ENCODE data around the gene VPS13C.

The VPS13C gene

DNA sequence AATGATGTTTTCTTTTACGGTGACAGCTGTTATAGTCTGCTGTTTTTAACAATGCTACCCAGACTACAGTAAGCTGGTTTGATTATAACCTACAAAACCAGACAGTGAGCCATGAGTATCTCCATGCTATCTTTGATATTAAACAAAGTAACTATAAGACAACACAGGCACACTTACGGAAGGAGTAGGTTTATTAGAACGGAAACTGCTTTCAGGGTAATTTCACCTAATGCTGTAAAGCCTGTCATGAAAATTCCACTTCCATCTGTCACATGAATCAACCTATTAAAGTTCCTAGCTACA, 33.0 kb downstream of the VPS13C start:
- Histone ChIP-seq H3K9ac (ENCODE audit: low read depth, low read length, poor library complexity) (no peak overlapping the region), H3K9me3 (replicated peaks in 1 of 2; ENCODE audit: control insufficient read depth in 2 of 2, insufficient read depth in 1 of 2, low read depth in 1 of 2, low read length in 2 of 2) (no peaks in the 10 kb centered on the region), H3K4me3 (ENCODE audit: low read length in 2 of 2) (no peak overlapping the region), H3K79me1 (ENCODE audit: low read depth, low read length) (no peaks in the 10 kb centered on the region), H2BK12ac (ENCODE audit: low read length) (no peak overlapping the region), H3K27me3 (ENCODE audit: control insufficient read depth in 3 of 3, insufficient read depth in 3 of 3, low read depth in 1 of 3, low read length in 3 of 3) (no peaks in the 10 kb centered on the region), H3K4ac (ENCODE audit: low read length) (no peak overlapping the region), H2BK120ac (ENCODE audit: low read depth, low read length) (no peak overlapping the region), H2AFZ (ENCODE audit: low read length) (no peak overlapping the region), H3K14ac (ENCODE audit: low read length) (no peak overlapping the region), H3K27ac (replicated peaks; ENCODE audit: low read length) (no peak overlapping the region), H3K18ac (ENCODE audit: low read length) (no peak overlapping the region), H3K4me1 (ENCODE audit: control insufficient read depth in 2 of 2, insufficient read depth in 1 of 2, low read depth in 1 of 2, low read length in 2 of 2) (no peaks in the 10 kb centered on the region), H2BK5ac (ENCODE audit: low read length) (no peak overlapping the region), H3K36me3 (replicated peaks in 1 of 2; ENCODE audit: control insufficient read depth in 2 of 2, insufficient read depth in 2 of 2, low read length in 2 of 2) (peaks cover 0 to 25% of the 10 kb centered on the region in 2 donors), H4K8ac (ENCODE audit: low read depth, low read length) (no peak overlapping the region), H2BK15ac (ENCODE audit: low read length) (no peak overlapping the region), H2AK5ac (ENCODE audit: low read depth, low read length) (no peak overlapping the region), H3K4me2 (ENCODE audit: insufficient read depth, low read length, poor library complexity, severe bottlenecking) (no peak overlapping the region), H4K91ac (ENCODE audit: low read depth, low read length, poor library complexity) (no peak overlapping the region), H3K23ac (ENCODE audit: low read depth, low read length, poor library complexity) (no peak overlapping the region)
- DNase-seq (ENCODE audit: low spot score): no peak
- WGBS, 2 donors (ENCODE audit: extremely low coverage in 2 of 2, insufficient read length in 2 of 2, insufficient replicate concordance in 1 of 2): no CpG with 5 or more reads among the region's 3 CpGs

DNA sequence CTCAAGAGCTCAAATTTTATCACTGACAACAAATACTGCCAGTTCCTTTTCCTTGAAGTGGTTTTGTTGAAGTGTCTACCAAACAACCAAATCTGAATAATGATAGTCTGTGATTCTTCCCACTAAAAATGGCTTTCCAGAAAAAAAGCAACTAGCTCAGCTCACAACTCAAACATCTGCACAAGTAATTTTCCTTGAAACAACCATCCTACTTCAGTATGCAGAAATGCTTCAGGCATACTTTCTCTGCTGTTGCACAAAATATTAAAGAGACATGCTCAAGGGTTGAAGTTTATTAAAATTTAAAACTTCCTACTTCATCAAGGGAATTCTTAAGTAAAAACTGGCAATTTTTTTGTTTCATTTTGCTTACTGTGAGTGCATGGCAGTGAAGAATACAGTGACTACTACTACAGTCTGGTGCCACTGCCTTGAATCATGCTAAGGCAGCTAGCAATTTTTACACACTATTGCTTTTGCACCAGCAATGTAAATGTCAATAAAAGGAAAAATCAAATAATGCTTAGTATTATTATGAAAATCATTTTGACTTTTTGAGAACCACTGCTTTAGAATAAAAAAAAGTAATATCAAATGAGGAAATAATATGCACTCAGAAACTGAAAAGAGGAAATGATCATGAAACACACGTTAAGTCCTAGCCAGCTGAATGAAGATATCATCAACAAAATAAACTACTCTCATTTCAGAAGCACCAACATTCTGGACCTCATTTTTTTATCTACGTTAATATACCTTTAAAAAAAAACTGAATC, 33.6 kb downstream of the VPS13C start:
- no peaks in the 10 kb centered on the region for H3K9me3 ChIP-seq (replicated peaks in 1 of 2; ENCODE audit: control insufficient read depth in 2 of 2, insufficient read depth in 1 of 2, low read depth in 1 of 2, low read length in 2 of 2)
- no peak overlapping the region for H2BK15ac ChIP-seq (ENCODE audit: low read length)
- no peaks in the 10 kb centered on the region for H3K79me1 ChIP-seq (ENCODE audit: low read depth, low read length)
- H2AK5ac ChIP-seq (ENCODE audit: low read depth, low read length): no peak overlapping the region
- H3K27ac ChIP-seq (replicated peaks; ENCODE audit: low read length): no peak overlapping the region
- no peak overlapping the region for H3K4me2 ChIP-seq (ENCODE audit: insufficient read depth, low read length, poor library complexity, severe bottlenecking)
- peaks cover 0 to 30% of the 10 kb centered on the region in 2 donors for H3K36me3 ChIP-seq (replicated peaks in 1 of 2; ENCODE audit: control insufficient read depth in 2 of 2, insufficient read depth in 2 of 2, low read length in 2 of 2)
- H2BK12ac ChIP-seq (ENCODE audit: low read length): no peak overlapping the region
- H4K8ac ChIP-seq (ENCODE audit: low read depth, low read length): no peak overlapping the region
- no peak overlapping the region for H3K23ac ChIP-seq (ENCODE audit: low read depth, low read length, poor library complexity)
- no peak overlapping the region for H3K4me3 ChIP-seq (ENCODE audit: low read length in 2 of 2)
- no peak overlapping the region for H2BK120ac ChIP-seq (ENCODE audit: low read depth, low read length)
- no peak overlapping the region for H2BK5ac ChIP-seq (ENCODE audit: low read length)
- no peak for DNase-seq (ENCODE audit: low spot score)
- 100% methylated on average over 1 of the region's 2 CpGs; no CpG with 5 or more reads in 1 of the 2 donors for WGBS, 2 donors (ENCODE audit: extremely low coverage in 2 of 2, insufficient read length in 2 of 2, insufficient replicate concordance in 1 of 2)
- no peaks in the 10 kb centered on the region for H3K4me1 ChIP-seq (ENCODE audit: control insufficient read depth in 2 of 2, insufficient read depth in 1 of 2, low read depth in 1 of 2, low read length in 2 of 2)
- H2AFZ ChIP-seq (ENCODE audit: low read length): no peak overlapping the region
- H3K4ac ChIP-seq (ENCODE audit: low read length): no peak overlapping the region
- H3K9ac ChIP-seq (ENCODE audit: low read depth, low read length, poor library complexity): no peak overlapping the region
- H4K91ac ChIP-seq (ENCODE audit: low read depth, low read length, poor library complexity): no peak overlapping the region
- H3K27me3 ChIP-seq (ENCODE audit: control insufficient read depth in 3 of 3, insufficient read depth in 3 of 3, low read depth in 1 of 3, low read length in 3 of 3): no peaks in the 10 kb centered on the region
- H3K14ac ChIP-seq (ENCODE audit: low read length): no peak overlapping the region
- H3K18ac ChIP-seq (ENCODE audit: low read length): no peak overlapping the region

DNA sequence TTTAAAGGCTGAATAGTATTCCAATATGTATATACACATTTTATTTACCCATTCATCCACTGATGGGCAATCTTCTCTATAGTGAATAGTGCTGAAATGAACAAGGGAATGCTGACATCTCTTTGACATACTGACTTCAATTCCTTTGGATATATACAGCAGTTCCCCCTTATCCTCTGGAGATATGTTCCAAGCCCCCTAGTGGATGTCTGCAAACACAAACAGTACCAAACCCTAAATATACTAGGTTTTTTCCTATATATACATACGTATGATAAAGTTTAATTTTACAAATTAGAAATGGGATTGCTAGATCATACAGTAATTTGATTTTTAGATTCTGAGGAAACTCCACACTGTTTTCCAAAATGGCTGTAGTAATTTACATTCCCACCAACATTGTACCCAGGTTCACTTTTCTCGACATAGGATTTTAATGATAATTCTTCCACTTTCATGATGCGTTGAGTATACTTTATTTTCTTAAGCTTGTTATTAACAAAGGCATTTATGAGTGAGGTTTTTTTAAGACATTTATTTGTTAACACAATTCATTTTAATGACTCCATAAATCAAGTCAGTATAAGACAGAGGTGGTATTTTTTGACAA, 38.2 kb downstream of the VPS13C start:
- Histone ChIP-seq H3K4me2 (ENCODE audit: insufficient read depth, low read length, poor library complexity, severe bottlenecking) (no peak overlapping the region), H3K18ac (ENCODE audit: low read length) (no peak overlapping the region), H3K9me3 (replicated peaks in 1 of 2; ENCODE audit: control insufficient read depth in 2 of 2, insufficient read depth in 1 of 2, low read depth in 1 of 2, low read length in 2 of 2) (peaks cover 0 to 5% of the 10 kb centered on the region in 2 donors), H3K27me3 (ENCODE audit: control insufficient read depth in 3 of 3, insufficient read depth in 3 of 3, low read depth in 1 of 3, low read length in 3 of 3) (no peaks in the 10 kb centered on the region), H3K23ac (ENCODE audit: low read depth, low read length, poor library complexity) (no peak overlapping the region), H3K14ac (ENCODE audit: low read length) (no peak overlapping the region), H4K91ac (ENCODE audit: low read depth, low read length, poor library complexity) (no peak overlapping the region), H2AK5ac (ENCODE audit: low read depth, low read length) (no peak overlapping the region), H3K4me1 (ENCODE audit: control insufficient read depth in 2 of 2, insufficient read depth in 1 of 2, low read depth in 1 of 2, low read length in 2 of 2) (no peaks in the 10 kb centered on the region), H3K9ac (ENCODE audit: low read depth, low read length, poor library complexity) (no peak overlapping the region), H2BK12ac (ENCODE audit: low read length) (no peak overlapping the region), H3K36me3 (replicated peaks in 1 of 2; ENCODE audit: control insufficient read depth in 2 of 2, insufficient read depth in 2 of 2, low read length in 2 of 2) (peaks cover 2 to 33% of the 10 kb centered on the region in 2 donors), H2BK120ac (ENCODE audit: low read depth, low read length) (no peak overlapping the region), H2BK15ac (ENCODE audit: low read length) (no peak overlapping the region), H3K4ac (ENCODE audit: low read length) (no peak overlapping the region), H2AFZ (ENCODE audit: low read length) (no peak overlapping the region), H3K79me1 (ENCODE audit: low read depth, low read length) (no peaks in the 10 kb centered on the region), H2BK5ac (ENCODE audit: low read length) (no peak overlapping the region), H3K27ac (replicated peaks; ENCODE audit: low read length) (no peak overlapping the region), H4K8ac (ENCODE audit: low read depth, low read length) (no peak overlapping the region), H3K4me3 (ENCODE audit: low read length in 2 of 2) (no peak overlapping the region)
- no CpG with 5 or more reads among the region's 3 CpGs for WGBS, 2 donors (ENCODE audit: extremely low coverage in 2 of 2, insufficient read length in 2 of 2, insufficient replicate concordance in 1 of 2)
- no peak for DNase-seq (ENCODE audit: low spot score)

DNA sequence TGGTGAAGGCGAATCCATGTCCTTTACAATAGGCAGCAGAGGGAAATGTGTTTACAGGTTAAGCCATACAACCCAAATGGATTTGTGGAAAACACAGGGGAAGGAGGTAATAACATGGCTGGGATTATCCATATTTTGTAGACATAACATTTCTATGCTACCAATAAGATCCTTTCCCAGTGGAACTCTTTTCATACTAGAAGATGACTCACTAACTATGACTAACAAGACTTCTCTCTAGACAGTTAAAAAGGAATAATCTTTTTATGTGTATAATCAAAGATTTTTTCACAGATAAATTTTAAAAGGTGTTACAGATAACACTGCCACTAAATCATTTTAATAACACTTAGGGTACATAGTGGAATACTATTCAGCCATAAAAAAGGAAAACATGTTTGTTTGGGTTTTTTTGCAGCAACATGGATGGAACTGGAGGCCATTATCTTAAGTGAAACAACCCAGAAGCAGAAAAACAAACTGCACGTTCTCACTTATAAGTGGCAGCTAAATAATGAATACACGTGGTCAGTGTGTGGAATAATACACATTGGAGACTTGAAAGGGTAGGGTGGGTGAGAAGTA, 39.6 kb downstream of the VPS13C start:
- DNase-seq (ENCODE audit: low spot score): no peak
- Histone ChIP-seq H2BK12ac (ENCODE audit: low read length) (no peak overlapping the region), H3K79me1 (ENCODE audit: low read depth, low read length) (no peaks in the 10 kb centered on the region), H3K4me1 (ENCODE audit: control insufficient read depth in 2 of 2, insufficient read depth in 1 of 2, low read depth in 1 of 2, low read length in 2 of 2) (no peaks in the 10 kb centered on the region), H4K91ac (ENCODE audit: low read depth, low read length, poor library complexity) (no peak overlapping the region), H3K23ac (ENCODE audit: low read depth, low read length, poor library complexity) (no peak overlapping the region), H2AFZ (ENCODE audit: low read length) (no peak overlapping the region), H2BK15ac (ENCODE audit: low read length) (no peak overlapping the region), H4K8ac (ENCODE audit: low read depth, low read length) (no peak overlapping the region), H3K18ac (ENCODE audit: low read length) (no peak overlapping the region), H3K4ac (ENCODE audit: low read length) (no peak overlapping the region), H3K9me3 (replicated peaks in 1 of 2; ENCODE audit: control insufficient read depth in 2 of 2, insufficient read depth in 1 of 2, low read depth in 1 of 2, low read length in 2 of 2) (peaks cover 0 to 5% of the 10 kb centered on the region in 2 donors), H3K4me2 (ENCODE audit: insufficient read depth, low read length, poor library complexity, severe bottlenecking) (no peak overlapping the region), H2BK5ac (ENCODE audit: low read length) (no peak overlapping the region), H2AK5ac (ENCODE audit: low read depth, low read length) (no peak overlapping the region), H3K4me3 (ENCODE audit: low read length in 2 of 2) (no peak overlapping the region), H3K27ac (replicated peaks; ENCODE audit: low read length) (no peak overlapping the region), H2BK120ac (ENCODE audit: low read depth, low read length) (no peak overlapping the region), H3K9ac (ENCODE audit: low read depth, low read length, poor library complexity) (no peak overlapping the region), H3K36me3 (replicated peaks in 1 of 2; ENCODE audit: control insufficient read depth in 2 of 2, insufficient read depth in 2 of 2, low read length in 2 of 2) (peaks cover 2 to 35% of the 10 kb centered on the region in 2 donors), H3K14ac (ENCODE audit: low read length) (no peak overlapping the region), H3K27me3 (ENCODE audit: control insufficient read depth in 3 of 3, insufficient read depth in 3 of 3, low read depth in 1 of 3, low read length in 3 of 3) (no peaks in the 10 kb centered on the region)
- no CpG with 5 or more reads among the region's 3 CpGs for WGBS, 2 donors (ENCODE audit: extremely low coverage in 2 of 2, insufficient read length in 2 of 2, insufficient replicate concordance in 1 of 2)
